HG03159 (cell line): ENCODE data around the gene FITM1.
A peak's percentile ranks its signal among the peaks of the same experiment; 100 is the strongest.
"Not testable (repeated sequence)": the region's sequence is repeated elsewhere in the genome, so short reads cannot be mapped to it uniquely, and the experiment has no call there.

ENCODE experiments used
- ATAC-seq: cut with Tn5 transposase; IDR thresholded peaks from one replicate; pipeline ENCODE4 v1.9.1; 2021; ENCODE audit warnings: mild to moderate bottlenecking, moderate library complexity; ENCODE audit not compliant: unreplicated experiment

The FITM1 gene

GRCh38 chr14:24096545-24097181, 33.8 kb upstream of the FITM1 start:
- no peak for ATAC-seq

GRCh38 chr14:24098229-24098926, 32.1 kb upstream of the FITM1 start:
- no peak for ATAC-seq

- ATAC-seq = no peak
Observed at GRCh38 chr14:24098927-24099813, 31.3 kb upstream of the FITM1 start.

GRCh38 chr14:24100197-24100981, 30.1 kb upstream of the FITM1 start:
- no peak for ATAC-seq

- no peak for ATAC-seq
Observed at GRCh38 chr14:24100982-24101494, 29.4 kb upstream of the FITM1 start.

GRCh38 chr14:24102357-24103048, 28.0 kb upstream of the FITM1 start:
- no peak for ATAC-seq

- ATAC-seq = no peak
Observed at GRCh38 chr14:24103451-24103850, 27.0 kb upstream of the FITM1 start.

- not testable (repeated sequence) for ATAC-seq
Observed at GRCh38 chr14:24105609-24106239, 24.7 kb upstream of the FITM1 start.

- no peak for ATAC-seq
Observed at GRCh38 chr14:24106672-24107271, 23.7 kb upstream of the FITM1 start.

- ATAC-seq = peak; percentile 19
Observed at GRCh38 chr14:24108336-24108874, 22.1 kb upstream of the FITM1 start.

- no peak for ATAC-seq
Observed at GRCh38 chr14:24110060-24110459, 20.4 kb upstream of the FITM1 start.

- no peak for ATAC-seq
Observed at GRCh38 chr14:24110523-24110922, 19.9 kb upstream of the FITM1 start.

- ATAC-seq = no peak
Observed at GRCh38 chr14:24113379-24113800, 17.1 kb upstream of the FITM1 start.

GRCh38 chr14:24113801-24114531, 16.5 kb upstream of the FITM1 start:
- peak; percentile 23 for ATAC-seq

GRCh38 chr14:24114532-24115421, 15.7 kb upstream of the FITM1 start, which contains the start of the genes DCAF11 and NRL:
Gene DCAF11, plus strand, starts transcription at chr14:24114777. Its CDS starts 818 bp downstream, at chr14:24115595.
Gene NRL, minus strand, starts transcription at chr14:24114949. Its CDS starts 32,101 bp downstream, at chr14:24082848.
- peak; percentile 86 for ATAC-seq

GRCh38 chr14:24115422-24116127, 14.9 kb upstream of the FITM1 start:
- no peak for ATAC-seq
